ENCODE data around the gene CAMKK1. TPM values are rescaled to one million over a fixed set of nuclear protein-coding genes. Genes with fewer than 3 reads are reported as not detected.

The CAMKK1 gene
- total and polyA plus RNA-seq, 2 of the 4 experiments (the other 2 are of a cell fraction): 4.1 to 8.2 TPM

DNA sequence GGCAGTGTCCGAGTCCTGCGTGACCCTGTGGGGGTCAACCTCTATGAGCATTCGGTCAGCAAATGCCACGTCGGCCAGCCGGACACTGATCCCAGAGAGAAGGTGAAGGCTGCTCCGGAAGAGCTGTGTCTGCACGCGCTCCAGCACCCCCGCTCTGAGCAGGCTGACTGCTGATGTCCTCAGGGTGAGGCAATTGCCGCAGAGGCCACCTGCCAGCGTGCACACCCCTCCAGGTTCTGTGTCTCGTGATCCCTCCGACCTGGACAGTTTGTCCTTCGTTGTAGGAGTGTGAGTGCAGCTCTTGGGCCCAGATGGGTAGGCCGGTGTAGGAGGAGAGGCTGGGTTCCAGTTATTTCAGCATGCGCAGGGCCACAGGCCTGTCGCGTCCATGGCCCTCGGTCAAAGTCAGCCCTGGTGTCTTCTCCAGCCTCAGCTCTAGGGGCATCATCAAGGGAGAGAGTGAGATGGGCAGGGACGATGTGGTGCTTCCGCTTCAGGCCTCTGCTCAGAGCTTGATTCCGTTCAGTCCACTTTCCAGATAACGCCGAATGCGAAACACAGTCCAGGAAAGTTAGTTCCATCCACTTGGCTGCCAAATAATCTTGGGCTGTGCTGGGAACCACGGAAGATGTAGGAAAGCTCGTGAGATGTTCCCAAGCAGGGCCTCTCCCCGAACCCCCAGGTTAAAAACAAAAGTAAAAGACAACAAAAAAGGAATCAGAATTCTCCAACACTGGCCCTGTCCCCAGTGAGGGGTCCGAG is 31.7 kb downstream of the CAMKK1 start:
- POLR2A ChIA-PET (ENCODE audit: unreplicated experiment): no interaction called here

More for the DNA sequence above, 31.7 kb downstream of the CAMKK1 start:
- Histone ChIP-seq H3K4ac (ENCODE audit: low read depth, low read length) (no peak overlapping the region), H2BK15ac (ENCODE audit: low read depth, low read length) (no peak overlapping the region), H3K4me3 (ENCODE audit: insufficient read depth, low read depth, low read length) (no peak overlapping the region), H2AFZ (replicated peaks; ENCODE audit: low read length, poor library complexity) (no peak overlapping the region), H2BK120ac (ENCODE audit: low read depth, low read length) (no peak overlapping the region), H2AK5ac (ENCODE audit: low read depth, low read length) (no peak overlapping the region), H3K23ac (ENCODE audit: low read depth, low read length) (no peak overlapping the region), H3K9ac (ENCODE audit: low read depth, low read length) (no peak overlapping the region), H2AK9ac (replicated peaks; ENCODE audit: low read depth, low read length, poor library complexity) (peak overlapping the region; percentile 65), H3K9me1 (ENCODE audit: insufficient read depth, low read length) (no peaks in the 10 kb centered on the region), H4K8ac (ENCODE audit: low read depth in 2 of 2, low read length in 2 of 2) (no peak overlapping the region), H3K36me3 (ENCODE audit: control insufficient read depth, insufficient read depth, low read length) (peaks cover 11% of the 10 kb centered on the region), H2BK5ac (ENCODE audit: low read depth, low read length, poor library complexity, severe bottlenecking) (no peak overlapping the region), H2BK20ac (ENCODE audit: low read depth, low read length) (no peak overlapping the region), H3K4me1 (ENCODE audit: control insufficient read depth, insufficient read depth, low read length) (no peaks in the 10 kb centered on the region), H3K4me2 (ENCODE audit: low read depth, low read length) (no peak overlapping the region), H3K14ac (replicated peaks; ENCODE audit: low read depth, low read length) (no peak overlapping the region), H4K20me1 (ENCODE audit: insufficient read depth, low read length) (no peaks in the 10 kb centered on the region), H3K9me3 (ENCODE audit: control insufficient read depth, insufficient read depth, low read length) (no peaks in the 10 kb centered on the region), H4K91ac (ENCODE audit: insufficient read depth, low read depth, low read length) (no peak overlapping the region), H3K79me1 (ENCODE audit: low read depth in 1 of 2, low read length in 2 of 2) (no peaks in the 10 kb centered on the region), H4K5ac (ENCODE audit: low read depth, low read length) (no peak overlapping the region), H3K56ac (ENCODE audit: extremely low read depth, insufficient read depth, low read length) (no peak overlapping the region), H3K18ac (ENCODE audit: low read depth, low read length) (no peak overlapping the region), H3K27me3 (ENCODE audit: control insufficient read depth, insufficient read depth, low read length) (no peaks in the 10 kb centered on the region), H3K27ac (ENCODE audit: insufficient read depth, low read length) (no peak overlapping the region)
- CTCF ChIA-PET: interaction anchor here (0.7 kb wide), 1 partner anchor 53 kb away, joined by 3 read pairs; no protein-coding TSS in a partner anchor
- TF ChIP-seq MAZ (IDR thresholded peaks at IDR 0.05; ENCODE audit: borderline replicate concordance, low read depth, low read length): no peak
- TF ChIP-seq ELK1 (IDR thresholded peaks at IDR 0.05; ENCODE audit: borderline replicate concordance, low read depth, low read length): no peak
- TF ChIP-seq CTCF (conservative IDR thresholded peaks at IDR 0.05; ENCODE audit: low read depth, low read length): no peak
- TF ChIP-seq RFX5 (IDR thresholded peaks at IDR 0.05; ENCODE audit: low read depth, low read length): no peak
- TF ChIP-seq MXI1 (IDR thresholded peaks at IDR 0.05; ENCODE audit: borderline replicate concordance, low read depth, low read length): no peak
- no peak for TF ChIP-seq BHLHE40 (IDR thresholded peaks at IDR 0.05; ENCODE audit: low read depth, low read length)
- TF ChIP-seq NFE2L2 (IDR thresholded peaks at IDR 0.05; ENCODE audit: low read depth, low read length): no peak
- no peak for TF ChIP-seq MAFK (IDR thresholded peaks at IDR 0.05; ENCODE audit: low read depth, low read length)
- no peak for TF ChIP-seq RAD21 (IDR thresholded peaks at IDR 0.05; ENCODE audit: low read length)
- no peak for TF ChIP-seq FOS (IDR thresholded peaks at IDR 0.05; ENCODE audit: low read depth, low read length)
- TF ChIP-seq POLR2A (IDR thresholded peaks at IDR 0.05; ENCODE audit: low read depth, low read length): no peak
- no peak for TF ChIP-seq SMC3 (IDR thresholded peaks at IDR 0.05; ENCODE audit: low read depth, low read length)
- TF ChIP-seq, protein P1, sequence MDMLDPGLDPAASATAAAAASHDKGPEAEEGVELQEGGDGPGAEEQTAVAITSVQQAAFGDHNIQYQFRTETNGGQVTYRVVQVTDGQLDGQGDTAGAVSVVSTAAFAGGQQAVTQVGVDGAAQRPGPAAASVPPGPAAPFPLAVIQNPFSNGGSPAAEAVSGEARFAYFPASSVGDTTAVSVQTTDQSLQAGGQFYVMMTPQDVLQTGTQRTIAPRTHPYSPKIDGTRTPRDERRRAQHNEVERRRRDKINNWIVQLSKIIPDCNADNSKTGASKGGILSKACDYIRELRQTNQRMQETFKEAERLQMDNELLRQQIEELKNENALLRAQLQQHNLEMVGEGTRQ (IDR thresholded peaks at IDR 0.05; ENCODE audit: low read depth, low read length): no peak
- no peak for TF ChIP-seq RCOR1 (IDR thresholded peaks at IDR 0.05; ENCODE audit: insufficient replicate concordance, low read length)
- no peak for ATAC-seq (ENCODE audit: low read depth)
- dilution Hi-C loops (cut with HindIII; ENCODE audit: low sequenced_read_pairs, unreplicated experiment) (no loop called here), in situ Hi-C loops (cut with MboI; ENCODE audit: low sequenced_read_pairs) (no loop called here), intact Hi-C loops (cut with micrococcal nuclease) (loop anchor here (10.0 kb wide), 1 partner anchor 214 kb away; no protein-coding TSS in a partner anchor)
- 92% methylated on average over 17 of the region's 30 CpGs; no CpG with 5 or more reads in 1 of the 2 experiments for WGBS, 2 experiments (ENCODE audit: extremely low coverage in 2 of 2, insufficient read length in 1 of 2)
- no peak for DNase-seq
- BruUV-seq (replicated peaks): no TSS peak
